Breast epithelium (tissue), 4 donors: ENCODE measurements around the gene DNAJC3. TPM values are rescaled to one million over a fixed set of nuclear protein-coding genes. Genes with fewer than 3 reads are reported as not detected.
"Not testable (repeated sequence)": the region's sequence is repeated elsewhere in the genome, so short reads cannot be mapped to it uniquely, and the experiment has no call there.

Experiments used
- DNase-seq, 2 donors: peaks; one replicate each; pipeline ENCODE4 v3.0.0-alpha.2; 2019; ENCODE audit warnings: low spot score in 2 of 2
- H3K27ac ChIP-seq, 2 donors: fragments of 200-600 bp; sonication (generic) in 1 of 2; one replicate each; pipeline ENCODE4 v1.5.1; 2016 to 2019; ENCODE audit warnings: mild to moderate bottlenecking in 1 of 2
- H3K27me3 ChIP-seq, 2 donors: fragments of 200-600 bp; sonication (generic) in 1 of 2; one replicate each; pipeline versions ENCODE4 v1.5.1 to v1.6.0; 2017 to 2019; ENCODE audit warnings: control low read depth in 1 of 2, mild to moderate bottlenecking in 1 of 2
- H3K36me3 ChIP-seq: fragments of 200-600 bp; one replicate; pipeline ENCODE4 v1.5.1; 2019
- H3K4me1 ChIP-seq, 2 donors: fragments of 200-600 bp; sonication (generic); one replicate each; pipeline ENCODE4 v1.5.1; 2016 to 2019; ENCODE audit warnings: control low read depth in 1 of 2
- H3K4me3 ChIP-seq, 3 donors: fragments of 200-600 bp; sonication (generic); 1 replicate in 2 of 3; 2 replicates in 1 of 3; pipeline ENCODE4 v1.5.1; 2016 to 2019; ENCODE audit warnings: mild to moderate bottlenecking in 3 of 3, moderate library complexity in 2 of 3
- H3K9me3 ChIP-seq, 2 donors: fragments of 200-600 bp; sonication (generic) in 1 of 2; one replicate each; pipeline ENCODE4 v1.5.1; 2016 to 2019; ENCODE audit warnings: control low read depth in 1 of 2
- CTCF ChIP-seq, 3 donors: fragments of 450-650 bp; IDR thresholded peaks; one replicate each; pipeline ENCODE4 v1.5.1; 2016 to 2017; ENCODE audit warnings: antibody characterized with exemption in 3 of 3, mild to moderate bottlenecking in 3 of 3, moderate library complexity in 3 of 3
- POLR2A ChIP-seq: fragments of 450-650 bp; IDR thresholded peaks from one replicate; pipeline ENCODE4 v1.6.1; 2016; ENCODE audit warnings: antibody characterized with exemption, mild to moderate bottlenecking, moderate library complexity
- POLR2AphosphoS5 ChIP-seq, 3 donors: sonication (generic); formaldehyde crosslinking; IDR thresholded peaks; one replicate each; pipeline ENCODE4 v1.6.1; 2017; ENCODE audit warnings: antibody characterized with exemption in 3 of 3
- intact Hi-C: fragments of 100-400 bp; cut with DNase I; formaldehyde crosslinking; loops from one replicate; pipeline ENCODE4 v1.15.1; 2023; ENCODE audit warnings: low total_unique reads
- total RNA-seq, 3 donors: library from RNA; depleted of rRNA; stranded (reverse); fragments of >200 nt; gene quantifications; one replicate each; pipeline ENCODE4 v1.1.0, GENCODE V29; 2016

The DNAJC3 gene
- total RNA-seq, 3 donors from 2014 or later, result 44.3 to 62.3 (median 60.3) TPM

DNA sequence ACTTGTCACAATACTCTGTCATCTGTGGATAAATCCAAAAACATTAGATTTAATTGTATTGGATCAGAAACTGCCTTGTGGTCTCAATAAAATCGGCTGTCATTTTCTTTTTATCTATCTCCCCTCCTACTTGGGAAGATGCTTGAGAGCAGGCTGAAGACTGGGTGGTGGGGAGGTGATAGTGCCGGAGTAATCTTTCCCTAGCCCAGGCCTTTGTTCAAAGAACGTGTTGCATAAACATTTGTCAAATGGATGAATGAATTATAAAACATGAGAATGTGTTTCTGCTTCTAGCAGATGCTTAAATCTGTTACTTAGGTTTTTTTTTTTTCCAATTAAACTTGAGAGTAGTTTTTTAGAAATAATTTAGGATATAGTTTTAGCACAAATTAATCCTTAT lies 49.9 kb downstream of the DNAJC3 start:
- peaks cover 3 to 9% of the 10 kb centered on the region in 2 donors for H3K9me3 ChIP-seq
- peaks cover 2% of the 10 kb centered on the region for H3K36me3 ChIP-seq
- intact Hi-C loops, result no loop called here
- no peak for TF ChIP-seq POLR2A
- no peak overlapping the region for H3K4me3 ChIP-seq
- H3K4me1 ChIP-seq, result no peaks in the 10 kb centered on the region
- H3K27me3 ChIP-seq, result no peaks in the 10 kb centered on the region
- no peak overlapping the region for H3K27ac ChIP-seq
- no peak for DNase-seq

DNA sequence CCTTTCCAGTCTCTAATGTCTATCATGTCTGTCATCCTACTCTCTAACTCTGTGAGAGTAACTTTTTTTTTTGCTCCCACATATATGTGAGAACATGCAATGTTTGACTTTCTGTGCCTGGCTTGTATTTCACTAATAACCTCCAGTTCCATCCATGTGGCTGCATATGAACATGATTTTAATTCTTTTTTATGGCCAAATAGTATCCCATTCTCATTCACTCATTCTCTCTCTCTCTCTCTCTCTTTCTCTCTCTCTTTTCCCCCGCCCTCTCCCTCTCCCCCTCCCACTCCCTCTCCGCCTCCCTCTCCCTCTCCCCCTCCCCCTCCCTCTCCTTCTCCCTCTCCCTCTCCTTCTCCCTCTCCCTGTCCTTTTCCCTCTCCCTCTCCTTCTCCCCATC lies 52.0 kb downstream of the DNAJC3 start:
- Histone ChIP-seq H3K27ac (no peak overlapping the region), H3K9me3 (peaks cover 3 to 21% of the 10 kb centered on the region in 2 donors), H3K4me1 (no peaks in the 10 kb centered on the region), H3K36me3 (peaks cover 2% of the 10 kb centered on the region), H3K27me3 (no peaks in the 10 kb centered on the region), H3K4me3 (no peak overlapping the region)
- no peak for DNase-seq
- TF ChIP-seq POLR2A (no peak), CTCF (IDR thresholded peaks at IDR 0.05) (no peak), POLR2AphosphoS5 (IDR thresholded peaks at IDR 0.05) (no peak)
- intact Hi-C loops, result no loop called here

GRCh38 chr13:95734124-95734523 lies 57.2 kb downstream of the DNAJC3 start:
- no peaks in the 10 kb centered on the region for H3K27me3 ChIP-seq
- TF ChIP-seq POLR2A, result no peak
- TF ChIP-seq CTCF (IDR thresholded peaks at IDR 0.05), result no peak
- no peak for TF ChIP-seq POLR2AphosphoS5 (IDR thresholded peaks at IDR 0.05)
- H3K9me3 ChIP-seq, result peaks cover 12 to 27% of the 10 kb centered on the region in 2 donors
- no peaks in the 10 kb centered on the region for H3K4me1 ChIP-seq
- intact Hi-C loops, result no loop called here
- no peak overlapping the region for H3K27ac ChIP-seq
- no peak for DNase-seq
- no peaks in the 10 kb centered on the region for H3K36me3 ChIP-seq
- H3K4me3 ChIP-seq, result no peak overlapping the region

DNA sequence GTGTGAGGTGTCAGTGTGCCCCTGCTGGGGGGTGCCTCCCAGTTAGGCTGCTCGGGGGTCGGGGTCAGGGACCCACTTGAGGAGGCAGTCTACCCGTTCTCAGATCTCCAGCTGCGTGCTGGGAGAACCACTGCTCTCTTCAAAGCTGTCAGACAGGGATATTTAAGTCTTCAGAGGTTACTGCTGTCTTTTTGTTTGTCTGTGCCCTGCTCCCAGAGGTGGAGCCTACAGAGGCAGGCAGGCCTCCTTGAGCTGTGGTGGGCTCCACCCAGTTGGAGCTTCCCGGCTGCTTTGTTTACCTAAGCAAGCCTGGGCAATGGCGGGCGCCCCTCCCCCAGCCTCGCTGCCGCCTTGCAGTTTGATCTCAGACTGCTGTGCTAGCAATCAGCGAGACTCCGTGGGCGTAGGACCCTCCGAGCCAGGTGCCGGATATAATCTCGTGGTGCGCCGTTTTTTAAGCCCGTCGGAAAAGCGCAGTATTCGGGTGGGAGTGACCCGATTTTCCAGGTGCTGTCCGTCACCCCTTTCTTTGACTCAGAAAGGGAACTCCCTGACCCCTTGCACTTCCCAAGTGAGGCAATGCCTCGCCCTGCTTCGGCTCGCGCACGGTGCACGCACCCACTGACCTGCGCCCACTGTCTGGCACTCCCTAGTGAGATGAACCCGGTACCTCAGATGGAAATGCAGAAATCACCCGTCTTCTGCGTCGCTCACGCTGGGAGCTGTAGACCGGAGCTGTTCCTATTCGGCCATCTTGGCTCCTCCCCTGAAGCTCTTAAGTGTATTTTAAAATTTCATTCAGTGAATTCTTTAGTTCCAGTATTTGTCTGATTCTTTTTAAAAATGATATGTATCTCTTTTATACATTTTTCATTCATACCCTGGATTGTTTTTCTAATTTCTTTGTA lies 63.4 kb downstream of the DNAJC3 start:
- H3K4me3 ChIP-seq, H3K4me1 ChIP-seq, H3K9me3 ChIP-seq, DNase-seq, H3K27ac ChIP-seq, intact Hi-C loops, H3K36me3 ChIP-seq, H3K27me3 ChIP-seq: not testable (repeated sequence)

DNA sequence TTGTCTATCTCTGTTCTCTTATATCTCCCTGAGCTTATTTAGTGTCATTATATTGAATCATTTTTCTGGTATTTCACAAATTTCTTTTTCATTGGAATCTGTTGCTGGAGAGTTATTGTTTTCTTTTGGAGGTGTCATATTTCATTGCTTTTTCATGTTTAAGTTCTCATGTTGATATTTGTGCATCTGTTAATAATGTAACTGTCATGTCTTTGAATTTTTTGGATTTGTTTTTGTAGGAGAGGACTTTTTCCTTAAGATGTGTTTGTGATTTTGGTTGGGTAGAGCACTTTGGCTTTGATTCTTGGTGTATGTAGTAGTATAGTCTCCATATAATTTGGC lies 64.0 kb downstream of the DNAJC3 start:
- TF ChIP-seq POLR2AphosphoS5 (IDR thresholded peaks at IDR 0.05), result no peak
- no peak for TF ChIP-seq CTCF (IDR thresholded peaks at IDR 0.05)
- no peak for TF ChIP-seq POLR2A
- DNase-seq, result no peak

DNA sequence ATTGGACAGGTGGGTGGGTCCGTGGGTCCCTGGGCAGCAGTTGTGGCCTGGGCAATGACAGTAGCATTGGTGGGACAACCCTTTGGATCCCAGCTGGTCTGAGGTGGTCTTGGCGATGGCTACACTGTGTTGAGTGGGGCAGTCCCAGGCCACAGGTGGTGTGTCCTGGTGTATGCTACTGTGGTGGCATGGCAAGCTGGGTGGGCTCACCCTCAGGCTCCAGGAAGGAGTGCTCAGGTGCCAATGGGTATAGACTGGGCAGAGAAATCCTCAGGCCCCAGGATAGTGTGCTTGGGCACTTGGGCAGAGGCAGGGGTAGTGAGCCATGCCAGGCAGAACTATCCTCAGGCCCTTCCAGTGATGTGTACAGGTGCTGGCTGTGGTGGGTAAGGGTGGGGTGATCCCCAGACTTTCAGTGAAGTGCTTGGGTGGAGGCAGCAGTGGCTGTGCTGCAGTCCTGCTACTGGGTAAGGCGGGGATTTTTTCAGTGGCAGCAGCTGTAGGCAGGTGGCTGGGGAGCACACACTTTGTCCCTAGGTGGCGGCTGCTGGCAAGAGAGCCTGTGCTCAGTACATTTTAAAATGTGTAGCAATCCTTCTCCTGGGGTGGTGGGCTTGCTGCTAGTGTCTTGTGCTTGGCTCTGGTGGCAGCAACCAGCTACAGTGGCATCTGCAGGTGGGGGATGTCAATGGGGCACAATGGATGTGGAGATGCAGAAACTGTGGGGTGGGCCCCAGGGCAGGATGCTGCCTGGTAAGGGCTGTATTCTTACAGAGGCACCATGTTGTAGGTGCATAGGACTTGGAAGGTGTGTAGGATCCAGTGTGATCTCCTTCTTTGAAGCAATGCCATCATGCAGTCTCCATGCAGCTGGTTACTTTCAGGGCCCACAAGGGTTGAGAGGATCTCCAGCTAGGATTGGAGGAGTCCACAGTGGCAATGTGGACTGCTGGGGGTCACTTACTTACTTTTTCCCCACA lies 64.9 kb downstream of the DNAJC3 start:
- no peak for TF ChIP-seq CTCF (IDR thresholded peaks at IDR 0.05)
- no peak for TF ChIP-seq POLR2A
- no peak for TF ChIP-seq POLR2AphosphoS5 (IDR thresholded peaks at IDR 0.05)
- no peak overlapping the region for H3K27ac ChIP-seq
- intact Hi-C loops, result no loop called here
- H3K4me3 ChIP-seq, result no peak overlapping the region
- H3K4me1 ChIP-seq, result no peaks in the 10 kb centered on the region
- H3K9me3 ChIP-seq, result no peaks in the 10 kb centered on the region
- no peaks in the 10 kb centered on the region for H3K36me3 ChIP-seq
- no peaks in the 10 kb centered on the region for H3K27me3 ChIP-seq
- no peak for DNase-seq

More for the DNA sequence above, 64.0 kb downstream of the DNAJC3 start:
- H3K4me3 ChIP-seq, result no peak overlapping the region
- no peaks in the 10 kb centered on the region for H3K4me1 ChIP-seq
- no peaks in the 10 kb centered on the region for H3K36me3 ChIP-seq
- H3K9me3 ChIP-seq, result no peaks in the 10 kb centered on the region
- H3K27me3 ChIP-seq, result no peaks in the 10 kb centered on the region
- intact Hi-C loops, result no loop called here
- H3K27ac ChIP-seq, result no peak overlapping the region
